Neural progenitor cell (in vitro differentiated cells): ENCODE results near the gene FRS2.

Experiments used
- EZH2 ChIP-seq: fragments of 200-600 bp; sonication (generic); IDR thresholded peaks from 2 replicates; pipeline ENCODE4 v1.6.1; 2017; ENCODE audit warnings: antibody characterized with exemption, mild to moderate bottlenecking, moderate library complexity
- EZH2phosphoT487 ChIP-seq: fragments of 200-600 bp; sonication (generic); IDR thresholded peaks from 2 replicates; pipeline ENCODE4 v1.6.1; 2017; ENCODE audit warnings: antibody characterized with exemption
- TF ChIP-seq, protein P1 (sequence below): fragments of 200-600 bp; sonication (generic); IDR thresholded peaks from 2 replicates; pipeline ENCODE4 v1.5.1; 2017; ENCODE audit warnings: antibody characterized with exemption, mild to moderate bottlenecking

DNA sequence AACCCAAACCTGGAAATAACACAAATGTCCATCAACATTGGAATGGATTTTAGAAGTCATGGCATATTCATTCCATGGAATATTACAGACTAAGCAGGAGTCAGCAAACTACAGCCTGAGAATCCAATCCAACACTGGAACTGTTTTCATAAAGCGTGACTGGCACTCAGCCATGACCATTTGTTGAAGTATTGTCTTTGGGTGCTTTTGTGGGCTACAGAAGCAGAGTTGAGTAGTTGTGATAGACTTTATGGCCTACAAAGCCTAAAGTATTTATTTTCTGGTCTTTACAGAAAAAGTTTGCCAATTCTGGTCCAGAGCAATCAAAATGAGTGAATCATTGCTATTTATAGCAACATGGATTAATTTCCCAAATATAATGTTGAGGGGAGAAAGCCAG, 34.5 kb upstream of the FRS2 start:
- TF ChIP-seq, protein P1, sequence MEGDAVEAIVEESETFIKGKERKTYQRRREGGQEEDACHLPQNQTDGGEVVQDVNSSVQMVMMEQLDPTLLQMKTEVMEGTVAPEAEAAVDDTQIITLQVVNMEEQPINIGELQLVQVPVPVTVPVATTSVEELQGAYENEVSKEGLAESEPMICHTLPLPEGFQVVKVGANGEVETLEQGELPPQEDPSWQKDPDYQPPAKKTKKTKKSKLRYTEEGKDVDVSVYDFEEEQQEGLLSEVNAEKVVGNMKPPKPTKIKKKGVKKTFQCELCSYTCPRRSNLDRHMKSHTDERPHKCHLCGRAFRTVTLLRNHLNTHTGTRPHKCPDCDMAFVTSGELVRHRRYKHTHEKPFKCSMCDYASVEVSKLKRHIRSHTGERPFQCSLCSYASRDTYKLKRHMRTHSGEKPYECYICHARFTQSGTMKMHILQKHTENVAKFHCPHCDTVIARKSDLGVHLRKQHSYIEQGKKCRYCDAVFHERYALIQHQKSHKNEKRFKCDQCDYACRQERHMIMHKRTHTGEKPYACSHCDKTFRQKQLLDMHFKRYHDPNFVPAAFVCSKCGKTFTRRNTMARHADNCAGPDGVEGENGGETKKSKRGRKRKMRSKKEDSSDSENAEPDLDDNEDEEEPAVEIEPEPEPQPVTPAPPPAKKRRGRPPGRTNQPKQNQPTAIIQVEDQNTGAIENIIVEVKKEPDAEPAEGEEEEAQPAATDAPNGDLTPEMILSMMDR: no peak
- TF ChIP-seq EZH2phosphoT487 (no peak), EZH2 (no peak)
